ENCODE measurements around the gene TMEM52B. TPM values are rescaled to one million over a fixed set of nuclear protein-coding genes. Genes with fewer than 3 reads are reported as not detected.

The TMEM52B gene
- total and polyA plus RNA-seq, 2 of the 13 experiments (the other 11 are each of a cell fraction or from before 2014, with no cell fraction given), result not detected

- TF ChIP-seq ZBTB38 (CRISPR knock-in tag; IDR thresholded peaks at IDR 0.05), result 0 out of 2 replicates have a peak, but pooled peaks have one; percentile 18
- peak; percentile 65 for TF ChIP-seq RBFOX2 (IDR thresholded peaks at IDR 0.05; ENCODE audit: low read depth, low read length)
- 0 out of 2 replicates have a peak, but pooled peaks have one; percentile 6 for TF ChIP-seq HMGXB3 (CRISPR knock-in tag; IDR thresholded peaks at IDR 0.05; ENCODE audit: borderline replicate concordance)
- TF ChIP-seq ZNF543 (CRISPR knock-in tag; IDR thresholded peaks at IDR 0.05), result peak; percentile 10; the same call in 1 of the 2 replicates
- peak; percentile 42; the same call in 1 of the 2 replicates for TF ChIP-seq MAX (IDR thresholded peaks at IDR 0.05)
- TF ChIP-seq MLX (CRISPR knock-in tag; IDR thresholded peaks at IDR 0.05), result no peak
- TF ChIP-seq PHF8 (CRISPR knock-in tag; IDR thresholded peaks at IDR 0.05), result 0 out of 2 replicates have a peak, but pooled peaks have one; percentile 51
- no peak for TF ChIP-seq CHD2 (IDR thresholded peaks at IDR 0.05; ENCODE audit: low read depth, low read length)
- peak; percentile 75 for TF ChIP-seq ZBTB21 (CRISPR knock-in tag; IDR thresholded peaks at IDR 0.05)
- TF ChIP-seq TFAP4 (IDR thresholded peaks at IDR 0.05; ENCODE audit: borderline replicate concordance, low read depth), result peak; percentile 94
- peak; percentile 12; the same call in 1 of the 2 replicates for TF ChIP-seq ARID4A (CRISPR knock-in tag; IDR thresholded peaks at IDR 0.05; ENCODE audit: borderline replicate concordance)
- TF ChIP-seq CREM (IDR thresholded peaks at IDR 0.05), result peak; percentile 71; the same call in 1 of the 2 replicates
- TF ChIP-seq CREM (CRISPR knock-in tag; IDR thresholded peaks at IDR 0.05), result no peak
- 0 out of 2 replicates have a peak, but pooled peaks have one; percentile 15 for TF ChIP-seq GMEB1 (CRISPR knock-in tag; IDR thresholded peaks at IDR 0.05; ENCODE audit: borderline replicate concordance)
- no peak for TF ChIP-seq ZNF121 (CRISPR knock-in tag; IDR thresholded peaks at IDR 0.05)
- TF ChIP-seq BORCS8-MEF2B (CRISPR knock-in tag; IDR thresholded peaks at IDR 0.05), result peak; percentile 9; the same call in 1 of the 2 replicates
- peak; percentile 99 for TF ChIP-seq CREB1 (IDR thresholded peaks at IDR 0.05)
- peak; percentile 84 for TF ChIP-seq CREB1 (CRISPR knock-in tag; IDR thresholded peaks at IDR 0.05)
Observed at GRCh38 chr12:10212739-10213131, 33.9 kb downstream of the TMEM52B start, which contains the start of gene GABARAPL1 (continued).

Measured in HepG2 (cell line).